EL (cell line): ENCODE results near the gene NFKBIZ.
A peak's percentile ranks its signal among the peaks of the same experiment; 100 is the strongest.

ENCODE experiments used
- DNase-seq: peaks from one replicate; pipeline ENCODE4 v3.0.0-alpha.2; 2016

NFKBIZ gene

GRCh38 chr3:101848754-101849713 is at the start of gene NFKBIZ:
TSS of gene NFKBIZ (plus strand) at chr3:101849514. CDS start at chr3:101849629, 115 bp downstream.
- peak; percentile 95 for DNase-seq

GRCh38 chr3:101801174-101801573 is 48.1 kb upstream of the NFKBIZ start:
- no peak for DNase-seq

GRCh38 chr3:101802179-101802578 is 47.1 kb upstream of the NFKBIZ start:
- DNase-seq, result no peak

GRCh38 chr3:101803173-101803782 is 46.0 kb upstream of the NFKBIZ start:
- peak; percentile 67 for DNase-seq

- DNase-seq, result no peak
These were observed 45.4 kb upstream of the NFKBIZ start for GRCh38 chr3:101803939-101804338.

GRCh38 chr3:101806491-101806890 is 42.8 kb upstream of the NFKBIZ start:
- DNase-seq, result no peak

- DNase-seq, result no peak
These were observed 41.4 kb upstream of the NFKBIZ start for GRCh38 chr3:101807888-101808287.

- peak; percentile 50 for DNase-seq
These were observed 39.9 kb upstream of the NFKBIZ start for GRCh38 chr3:101809178-101810021.

GRCh38 chr3:101810022-101810418 is 39.3 kb upstream of the NFKBIZ start:
- no peak for DNase-seq

- DNase-seq, result no peak
These were observed 37.4 kb upstream of the NFKBIZ start for GRCh38 chr3:101811875-101812274.

GRCh38 chr3:101812895-101813294 is 36.4 kb upstream of the NFKBIZ start:
- DNase-seq, result no peak

- DNase-seq, result peak; percentile 32
These were observed 35.4 kb upstream of the NFKBIZ start for GRCh38 chr3:101813817-101814440.

- no peak for DNase-seq
These were observed 34.5 kb upstream of the NFKBIZ start for GRCh38 chr3:101814835-101815234.

- DNase-seq, result no peak
These were observed 32.8 kb upstream of the NFKBIZ start for GRCh38 chr3:101816215-101817149.

- no peak for DNase-seq
These were observed 31.3 kb upstream of the NFKBIZ start for GRCh38 chr3:101817992-101818391.

- DNase-seq, result no peak
These were observed 29.6 kb upstream of the NFKBIZ start for GRCh38 chr3:101819649-101820206.

GRCh38 chr3:101821503-101821902 is 27.8 kb upstream of the NFKBIZ start:
- no peak for DNase-seq

GRCh38 chr3:101823525-101823924 is 25.8 kb upstream of the NFKBIZ start:
- no peak for DNase-seq

GRCh38 chr3:101824702-101825101 is 24.6 kb upstream of the NFKBIZ start:
- no peak for DNase-seq

- DNase-seq, result no peak
These were observed 23.3 kb upstream of the NFKBIZ start for GRCh38 chr3:101825904-101826445.
